Stimulated activated CD4-positive, alpha-beta T cell treated with anti-CD3 and anti-CD28 coated beads, Interleukin-15, amount 100 ng/mL, for 48 hours (primary cell): ENCODE measurements around the gene TBL3.
"Not testable (repeated sequence)": the region's sequence is repeated elsewhere in the genome, so short reads cannot be mapped to it uniquely, and the experiment has no call there.

Source experiments
- DNase-seq, 2 donors: peaks; one replicate each; pipeline ENCODE4 v3.0.0-alpha.2; 2020; ENCODE audit warnings: low read depth in 2 of 2

Gene TBL3

GRCh38 chr16:1999866-2000514 lies 28.1 kb downstream of the TBL3 start:
- no peak for DNase-seq

GRCh38 chr16:2001035-2001434 lies 29.2 kb downstream of the TBL3 start:
- DNase-seq = no peak

DNA sequence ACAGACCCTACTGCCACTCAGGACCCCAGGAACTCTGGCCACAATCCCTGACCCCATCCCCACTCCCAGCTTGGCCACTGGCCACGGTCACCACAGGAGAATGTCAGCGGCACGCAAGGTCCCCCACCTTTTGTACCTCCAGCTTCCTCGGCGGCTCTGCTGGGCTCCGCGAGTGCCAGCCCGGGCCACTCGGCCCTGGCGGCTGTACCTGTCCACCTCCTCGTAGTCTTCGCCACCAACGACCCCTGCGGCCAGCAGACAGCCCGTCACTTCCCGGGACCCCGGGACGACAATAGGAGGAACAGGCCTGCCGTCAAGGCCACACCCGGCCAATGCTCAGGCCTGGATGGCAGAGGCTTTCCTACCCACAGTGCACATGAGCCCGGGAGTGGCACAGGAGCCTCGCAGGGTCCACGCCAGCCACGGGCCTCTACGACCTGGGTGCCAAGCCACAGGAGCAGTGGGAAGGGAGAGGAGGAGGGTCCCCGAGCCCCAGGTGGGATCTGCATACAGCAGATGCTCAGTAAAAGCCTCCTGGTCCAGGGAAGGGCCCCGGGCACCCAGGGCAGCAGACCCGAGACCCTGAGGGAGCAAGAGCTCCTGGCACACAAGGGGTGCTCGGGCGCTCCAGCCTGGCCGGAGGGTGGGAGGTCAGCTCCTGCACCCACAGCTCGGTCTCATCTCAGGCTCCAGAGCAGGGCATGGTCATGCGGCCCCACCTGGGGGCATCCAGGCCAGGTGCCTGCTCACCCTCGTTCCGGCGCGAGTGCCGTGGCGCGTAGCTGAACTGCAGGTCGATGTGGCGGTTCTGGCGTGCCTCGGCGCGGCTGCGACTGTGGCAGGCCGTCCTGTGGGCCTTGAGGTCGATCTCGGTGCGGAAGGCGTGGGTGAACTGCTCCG lies 29.9 kb downstream of the TBL3 start:
- no peak for DNase-seq

- no peak for DNase-seq
Observed at GRCh38 chr16:2002406-2003230, 30.8 kb downstream of the TBL3 start.

DNA sequence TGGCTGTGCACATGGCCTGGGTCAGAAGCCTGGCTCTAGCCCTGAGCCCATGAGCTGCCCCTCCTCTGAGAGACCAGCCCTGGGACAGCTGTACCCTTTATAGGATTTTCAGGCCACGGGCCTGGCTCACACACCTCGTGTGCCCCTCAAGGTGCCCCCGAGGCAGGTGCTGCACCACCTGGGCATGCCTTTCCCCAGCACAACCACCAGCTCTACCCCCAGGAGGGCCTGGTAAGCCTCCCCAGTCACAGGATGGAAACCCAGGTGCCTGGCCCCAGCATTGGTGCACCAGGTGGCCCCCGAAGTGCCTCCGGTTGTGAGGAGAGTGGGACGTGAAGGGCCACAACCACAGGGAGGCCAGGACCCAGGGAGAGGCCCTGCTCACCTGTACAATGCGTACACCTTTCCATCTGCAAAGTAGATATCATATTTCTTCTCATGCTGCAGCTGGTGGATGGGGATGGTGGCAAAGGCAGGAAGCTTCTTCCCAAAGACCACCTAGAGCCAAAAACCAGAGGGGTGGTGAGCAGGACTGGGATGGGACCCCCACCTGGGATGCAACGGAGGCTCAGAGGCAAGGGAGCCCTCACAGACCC lies 31.5 kb downstream of the TBL3 start:
- no peak for DNase-seq

DNA sequence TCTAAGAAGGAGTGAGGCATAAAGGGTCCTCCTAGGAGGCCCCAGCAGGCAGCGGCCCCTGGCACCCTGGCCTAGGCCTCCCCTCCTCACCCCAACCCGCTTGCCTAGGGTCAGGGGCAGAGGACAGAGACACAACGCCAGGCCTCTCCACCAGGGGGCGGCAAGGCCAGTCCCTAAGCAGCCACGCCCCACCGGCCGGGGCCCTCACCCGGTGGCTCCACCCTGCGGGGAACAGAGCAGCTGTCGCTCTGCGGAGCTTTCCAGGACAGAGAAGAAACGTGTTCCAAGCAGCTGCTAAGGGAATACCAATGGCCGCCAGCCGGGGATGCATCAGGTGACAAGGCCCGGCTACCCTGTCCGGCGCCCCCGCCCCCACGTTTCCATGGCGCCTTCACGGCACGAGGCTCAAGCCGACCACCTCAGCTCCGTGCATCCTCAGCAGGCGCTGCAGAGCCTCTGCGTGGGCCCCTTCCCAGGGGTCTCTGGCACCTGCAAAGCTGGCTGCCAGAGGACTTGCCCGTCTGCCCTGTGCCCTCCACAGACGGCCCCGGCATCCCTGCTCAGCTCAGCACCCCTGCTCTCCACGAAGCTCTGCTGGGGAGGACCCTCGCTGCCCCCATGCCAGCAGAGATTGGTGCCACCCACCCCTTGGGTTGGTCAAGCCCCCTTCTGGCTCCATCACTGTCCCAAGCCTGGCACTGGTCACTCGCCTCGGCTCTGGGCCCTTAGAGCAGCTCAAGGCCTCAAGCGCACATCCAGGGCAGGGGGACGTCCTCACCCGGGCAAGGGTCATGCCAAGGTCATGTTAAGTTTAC lies 32.2 kb downstream of the TBL3 start:
- peak; percentile 77 to 89 for DNase-seq

DNA sequence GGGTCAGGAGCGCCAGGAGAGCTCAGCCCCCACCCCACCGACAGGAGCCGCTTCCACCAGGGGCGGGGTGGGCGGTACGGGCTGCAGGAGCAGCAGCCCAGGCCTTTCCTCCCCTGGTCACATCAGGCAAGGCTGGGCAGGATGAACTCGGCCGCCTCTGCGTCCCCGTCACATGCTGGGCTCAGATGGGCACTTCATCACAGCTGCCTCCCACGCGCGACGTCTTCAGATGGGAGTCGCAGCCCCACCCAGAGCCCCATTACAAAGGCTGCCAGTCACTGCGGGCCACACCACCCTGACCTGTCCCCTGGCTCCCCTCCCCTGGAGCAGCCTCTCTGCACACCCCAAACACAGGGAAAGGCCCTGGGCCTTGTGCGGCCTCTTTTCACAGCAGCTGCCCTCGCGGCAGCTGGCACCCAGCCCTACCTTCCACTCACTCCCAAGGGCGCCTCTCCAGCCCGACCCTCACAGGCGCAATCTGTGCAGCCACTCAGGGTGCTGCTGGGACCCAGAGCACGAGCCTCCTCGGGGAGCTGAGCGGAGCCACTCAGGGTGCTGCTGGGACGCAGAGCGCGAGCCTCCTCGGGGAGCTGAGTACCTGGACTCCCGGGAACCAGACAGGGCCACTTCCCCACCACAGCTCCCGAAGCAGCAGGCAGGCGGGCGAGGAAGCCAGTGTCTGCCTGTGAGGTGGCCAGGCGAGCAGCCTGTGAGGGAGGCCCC lies 33.1 kb downstream of the TBL3 start:
- DNase-seq = no peak

- no peak for DNase-seq
Observed at GRCh38 chr16:2005646-2006045, 33.8 kb downstream of the TBL3 start.

DNA sequence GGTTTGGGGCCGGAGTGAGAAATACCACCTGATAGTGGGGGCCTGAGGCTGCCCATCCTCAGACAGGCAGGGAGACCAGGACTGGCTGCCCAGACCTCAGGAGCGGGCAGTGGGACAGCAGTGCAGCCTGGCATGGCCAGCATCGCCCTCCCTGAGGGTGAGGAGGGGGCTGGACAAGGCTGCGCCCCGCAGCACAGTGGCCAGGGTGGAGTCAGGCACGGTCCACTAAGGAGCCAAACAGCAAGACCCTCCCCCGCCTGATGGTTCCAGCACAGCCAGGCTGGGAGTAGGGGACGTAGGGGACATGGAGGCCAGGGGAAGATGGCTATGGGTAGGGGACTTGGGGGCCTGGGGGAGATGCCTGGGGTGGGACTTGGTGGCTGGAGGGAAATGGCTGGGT lies 34.5 kb downstream of the TBL3 start:
- no peak for DNase-seq

DNA sequence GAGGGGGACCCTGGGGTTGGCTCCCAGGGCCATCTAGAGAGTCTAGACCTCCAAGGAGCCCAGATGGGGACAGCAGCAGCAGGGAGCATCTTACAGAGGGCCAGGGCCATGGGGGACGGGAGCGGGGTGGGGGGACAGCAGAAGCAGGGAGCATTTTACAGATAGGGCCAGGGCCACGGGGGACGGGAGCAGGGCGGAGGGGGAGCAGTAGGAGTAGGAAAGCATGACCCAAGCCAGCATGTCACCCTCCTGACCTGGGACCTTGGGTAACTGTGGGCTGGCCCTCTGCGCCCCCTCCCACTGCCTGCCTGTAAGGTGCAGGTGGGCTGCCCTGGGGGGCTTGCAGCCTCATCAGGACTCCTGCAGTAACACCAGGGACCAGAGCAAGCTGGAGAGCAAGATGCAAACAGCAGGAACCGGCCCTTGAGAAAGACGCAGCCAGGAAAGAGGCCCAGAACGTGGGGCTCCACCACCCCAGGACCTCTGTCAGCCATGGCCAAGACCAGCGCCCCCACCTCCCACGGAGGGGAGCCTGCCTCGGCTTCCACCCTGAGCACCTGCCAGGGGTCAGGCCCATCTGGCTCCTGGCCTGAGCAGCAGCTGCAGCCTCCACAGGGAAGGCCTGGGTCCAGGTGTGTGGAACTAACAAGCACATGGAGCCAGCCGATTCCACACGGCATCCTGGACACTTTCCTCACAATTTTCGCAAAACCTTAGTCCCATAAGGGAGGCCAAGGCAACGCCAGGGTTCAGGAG lies 35.4 kb downstream of the TBL3 start:
- no peak for DNase-seq

DNA sequence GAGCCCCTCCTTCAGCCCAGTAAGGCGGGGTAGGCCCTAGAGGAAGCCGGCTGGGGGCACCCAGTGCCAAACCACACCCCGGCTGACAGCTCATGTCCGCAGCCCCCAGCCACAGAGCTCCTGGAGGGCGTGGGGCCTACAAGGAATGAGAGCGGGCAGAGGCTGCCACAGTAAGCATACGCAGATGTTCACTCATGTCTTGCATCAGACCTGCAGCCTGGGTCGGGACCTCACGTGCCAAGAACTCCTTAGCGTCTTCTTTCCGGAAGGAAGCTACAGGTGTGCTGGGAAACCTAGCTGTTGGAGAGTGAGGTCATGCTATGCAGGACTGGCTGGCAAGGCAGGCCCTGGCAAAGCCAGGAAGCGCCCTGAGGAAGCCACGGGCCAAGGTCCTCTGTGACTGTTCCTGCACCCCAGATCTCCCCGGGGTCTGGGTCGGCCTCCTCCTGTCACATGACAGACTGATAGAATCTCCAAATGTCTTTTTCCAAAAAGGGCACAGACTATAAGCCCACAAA lies 36.2 kb downstream of the TBL3 start:
- DNase-seq = no peak

DNA sequence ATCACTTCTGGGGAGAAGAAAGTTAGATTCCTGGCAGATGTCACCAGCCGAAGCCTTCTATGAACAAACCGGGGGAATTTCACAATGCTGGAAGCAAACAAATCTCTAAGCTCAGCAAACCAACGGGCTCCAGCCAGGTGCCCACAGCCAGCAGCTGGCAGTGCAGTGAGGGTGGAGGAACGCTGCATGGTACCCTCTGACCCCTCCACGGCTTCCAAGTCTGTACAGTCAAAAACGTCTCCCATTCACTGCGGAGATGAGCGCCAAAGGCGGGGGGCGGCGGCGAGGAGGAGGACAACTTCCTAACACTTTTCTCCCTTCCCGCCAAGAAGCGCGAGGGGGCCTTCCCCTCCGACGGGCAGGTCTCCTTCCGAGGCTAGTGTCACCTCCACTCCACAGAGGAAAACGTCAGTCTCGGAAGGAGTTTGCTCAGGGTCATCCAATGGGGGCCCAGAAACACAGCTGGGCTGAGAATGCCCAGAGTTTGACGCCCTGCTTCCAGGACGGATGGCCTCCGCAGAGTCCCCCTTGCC lies 36.8 kb downstream of the TBL3 start:
- DNase-seq = no peak

DNA sequence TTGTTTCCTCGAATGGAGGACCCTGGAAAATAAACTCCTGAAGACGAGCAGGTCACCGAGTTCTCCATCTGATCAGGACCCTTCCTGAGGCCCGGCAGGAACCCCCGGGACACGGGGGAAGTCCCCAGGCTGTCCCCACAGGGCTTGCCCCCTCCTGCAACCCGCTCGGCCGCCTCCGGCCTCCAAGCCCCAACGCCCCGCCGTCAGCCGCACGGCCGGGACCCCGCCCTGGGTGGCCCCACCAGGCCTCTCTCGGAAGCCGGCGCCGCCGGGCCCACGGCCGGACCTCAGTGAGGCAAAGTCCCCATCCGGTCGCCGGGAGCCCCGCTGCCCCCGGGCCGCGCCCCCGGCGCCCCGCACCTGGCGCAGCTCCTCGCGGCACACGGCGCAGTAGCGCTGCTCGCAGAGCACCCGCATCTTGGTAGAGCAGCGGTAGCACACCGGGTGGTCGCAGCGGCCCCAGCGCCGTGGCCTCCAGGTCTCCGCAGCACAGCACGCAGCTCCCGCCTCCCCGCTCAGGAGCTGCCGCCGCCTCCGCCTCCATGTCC lies 37.4 kb downstream of the TBL3 start:
- DNase-seq = no peak

DNA sequence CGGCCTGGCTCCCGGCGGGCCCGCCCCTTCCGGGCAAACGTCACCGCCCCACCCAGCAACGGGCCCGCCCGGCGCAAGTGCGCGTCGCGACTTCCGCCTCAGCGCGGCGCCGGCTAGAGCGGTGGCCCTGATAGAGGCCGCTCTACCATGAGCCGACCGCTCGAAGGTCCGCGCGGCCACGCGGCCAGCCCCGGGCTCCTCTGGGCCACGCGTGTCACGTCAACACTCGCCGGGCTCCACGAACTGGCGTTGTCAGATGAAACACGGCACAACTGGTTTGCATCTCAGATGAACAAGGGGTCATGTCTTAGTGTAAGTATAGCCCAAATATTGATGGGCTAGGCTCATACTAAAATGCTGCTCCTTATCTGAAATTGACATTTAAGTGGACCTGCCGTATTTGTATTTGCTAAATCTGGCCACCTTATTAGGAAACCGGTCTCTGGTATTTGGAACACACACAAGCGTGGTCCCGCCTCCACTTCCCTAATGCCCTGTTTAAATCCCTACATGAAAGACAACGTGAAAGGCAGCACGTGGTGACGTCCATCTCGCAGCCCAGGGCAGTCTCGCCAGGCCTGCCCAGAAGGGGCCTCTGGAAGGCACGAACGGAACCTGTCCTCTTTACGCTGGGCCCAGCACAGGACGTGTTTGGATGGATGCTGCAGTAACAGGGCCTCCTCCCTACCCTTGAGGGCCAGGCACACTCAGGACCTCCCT lies 38.1 kb downstream of the TBL3 start, which contains the start of gene ZNF598:
TSS of gene ZNF598 (minus strand) at position 31 of the 720 bp plus-strand sequence.
- DNase-seq = peak; percentile 56 to 69

DNA sequence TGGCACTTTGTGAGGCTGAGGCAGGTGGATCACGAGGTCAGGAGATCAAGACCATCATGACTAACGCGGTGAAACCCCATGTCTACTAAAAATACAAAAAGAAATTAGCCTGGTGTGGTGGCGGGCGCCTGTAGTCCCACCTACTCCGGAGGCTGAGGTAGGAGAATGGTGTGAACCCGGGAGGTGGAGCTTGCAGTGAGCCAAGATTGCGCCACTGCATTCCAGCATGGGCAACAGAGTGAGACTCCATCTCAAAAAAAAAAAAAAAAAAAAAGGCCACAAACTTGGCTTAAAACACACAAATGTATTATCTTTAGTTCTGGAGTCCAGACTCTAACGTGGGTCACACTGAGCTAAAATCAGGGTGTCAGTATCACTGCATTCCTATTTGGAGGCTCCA lies 39.9 kb downstream of the TBL3 start:
- not testable (repeated sequence) for DNase-seq

GRCh38 chr16:2013527-2013926 lies 41.7 kb downstream of the TBL3 start:
- DNase-seq = no peak

GRCh38 chr16:2015117-2015946 lies 43.5 kb downstream of the TBL3 start:
- no peak for DNase-seq
